CD14-positive monocyte (primary cell): ENCODE results near the gene OTULIN. TPM values are rescaled to one million over a fixed set of nuclear protein-coding genes. Genes with fewer than 3 reads are reported as not detected.

Experiments
- DNase-seq, 3 donors: peaks; one replicate each; pipeline ENCODE4 v3.0.0-alpha.2; 2011 to 2022
- H2AFZ ChIP-seq: 2 replicates; pipeline ENCODE4 v1.6.0; 2012; ENCODE audit warnings: mild to moderate bottlenecking, low read depth, low read length, inconsistent platforms; ENCODE audit not compliant: insufficient read depth, poor library complexity, severe bottlenecking
- H3K27ac ChIP-seq, 2 donors: 1 replicate in 1 of 2; 2 replicates in 1 of 2; pipeline ENCODE4 v1.5.1; 2012 to 2013; ENCODE audit warnings: low read length in 2 of 2, control low read depth in 1 of 2, inconsistent platforms in 1 of 2, low read depth in 1 of 2, mild to moderate bottlenecking in 1 of 2
- H3K27me3 ChIP-seq, 2 donors: one replicate each; pipeline versions ENCODE4 v1.6.0 to v1.6.1; 2011 to 2013; ENCODE audit warnings: low read length in 2 of 2; ENCODE audit not compliant: control insufficient read depth in 2 of 2, insufficient read depth in 2 of 2
- H3K36me3 ChIP-seq, 2 donors: replicated peaks in 1 of 2; 1 replicate in 1 of 2; 2 replicates in 1 of 2; pipeline versions ENCODE4 v1.5.1 to v1.6.1; 2012 to 2013; ENCODE audit warnings: low read length in 2 of 2, control low read depth in 1 of 2, inconsistent platforms in 1 of 2, mild to moderate bottlenecking in 1 of 2; ENCODE audit not compliant: insufficient read depth in 2 of 2, control insufficient read depth in 1 of 2
- H3K4me1 ChIP-seq, 2 donors: 1 replicate in 1 of 2; 2 replicates in 1 of 2; pipeline versions ENCODE4 v1.5.1 to v1.6.1; 2012 to 2013; ENCODE audit warnings: low read length in 2 of 2, control low read depth in 1 of 2, inconsistent platforms in 1 of 2, mild to moderate bottlenecking in 1 of 2, moderate library complexity in 1 of 2; ENCODE audit not compliant: insufficient read depth in 2 of 2, control insufficient read depth in 1 of 2
- H3K4me2 ChIP-seq: replicated peaks from 2 replicates; pipeline ENCODE3; 2012; ENCODE audit warnings: low read length, moderate library complexity, mild to moderate bottlenecking; ENCODE audit not compliant: poor library complexity, severe bottlenecking; ENCODE audit errors: extremely low read depth
- H3K4me3 ChIP-seq, 3 experiments: fragments of 200-600 bp in 1 of 3; sonication (generic) in 1 of 3; replicated peaks in 1 of 3; 1 replicate in 2 of 3; 2 replicates in 1 of 3; pipeline ENCODE4 v1.5.1; 2011 to 2013; ENCODE audit warnings: low read length in 3 of 3, mild to moderate bottlenecking in 3 of 3, control low read depth in 2 of 3, low read depth in 2 of 3, inconsistent platforms in 1 of 3, moderate library complexity in 1 of 3
- H3K79me2 ChIP-seq: 2 replicates; pipeline ENCODE4 v1.6.0; 2012; ENCODE audit warnings: mild to moderate bottlenecking, control low read depth, inconsistent platforms, low read length, moderate library complexity; ENCODE audit not compliant: insufficient read depth
- H3K9ac ChIP-seq: 2 replicates; pipeline ENCODE4 v1.6.0; 2017; ENCODE audit warnings: low read length, mild to moderate bottlenecking; ENCODE audit not compliant: insufficient read depth, poor library complexity, severe bottlenecking
- H3K9me3 ChIP-seq, 2 donors: replicated peaks in 1 of 2; 1 replicate in 1 of 2; 2 replicates in 1 of 2; pipeline versions ENCODE4 v1.5.1 to v1.6.1; 2012 to 2013; ENCODE audit warnings: low read length in 2 of 2, control low read depth in 1 of 2; ENCODE audit not compliant: control insufficient read depth in 1 of 2, insufficient read depth in 1 of 2
- H4K20me1 ChIP-seq: 2 replicates; pipeline ENCODE4 v1.6.0; 2012; ENCODE audit warnings: mild to moderate bottlenecking, low read length, control low read depth, moderate library complexity; ENCODE audit not compliant: insufficient read depth
- H3K27ac Mint-ChIP-seq, 7 donors: one replicate each; pipeline ENCODE4 v1.8.0; 2020; ENCODE audit warnings: mild to moderate bottlenecking in 7 of 7, mixed read lengths in 7 of 7, moderate library complexity in 6 of 7, inconsistent platforms in 2 of 7
- H3K27me3 Mint-ChIP-seq, 3 donors: one replicate each; pipeline ENCODE4 v1.8.0; 2021 to 2022; ENCODE audit warnings: low read depth in 3 of 3, mild to moderate bottlenecking in 3 of 3, mixed read lengths in 3 of 3, moderate library complexity in 3 of 3, inconsistent platforms in 1 of 3
- H3K36me3 Mint-ChIP-seq, 2 donors: one replicate each; pipeline ENCODE4 v1.8.0; 2020; ENCODE audit warnings: mixed read lengths in 2 of 2, inconsistent platforms in 1 of 2, mild to moderate bottlenecking in 1 of 2
- H3K4me1 Mint-ChIP-seq: one replicate; pipeline ENCODE4 v1.8.0; 2020; ENCODE audit warnings: mild to moderate bottlenecking, mixed read lengths
- H3K4me3 Mint-ChIP-seq, 2 donors: one replicate each; pipeline ENCODE4 v1.8.0; 2020; ENCODE audit warnings: mild to moderate bottlenecking in 2 of 2, mixed read lengths in 2 of 2, moderate library complexity in 1 of 2
- H3K9me3 Mint-ChIP-seq, 7 donors: one replicate each; pipeline ENCODE4 v1.8.0; 2020 to 2022; ENCODE audit warnings: mixed read lengths in 7 of 7, mild to moderate bottlenecking in 6 of 7, moderate library complexity in 6 of 7, inconsistent platforms in 2 of 7
- CTCF ChIP-seq: fragments of 200-600 bp; IDR thresholded peaks from one replicate; pipeline ENCODE4 v1.8.0; 2022; ENCODE audit warnings: antibody characterized with exemption, mild to moderate bottlenecking
- WGBS: methylation state at CpG from one replicate; pipeline ENCODE4 v1.1.5; 2013; ENCODE audit warnings: missing lambda C conversion rate; ENCODE audit not compliant: insufficient coverage; 5-methylcytosine and 5-hydroxymethylcytosine counted together
- intact Hi-C, 2 donors: fragments of 100-400 bp; cut with micrococcal nuclease; formaldehyde crosslinking; loops; one replicate each; pipeline versions ENCODE4 v1.15.0 to v1.15.1; 2023
- polyA plus RNA-seq, 3 donors: library from polyadenylated mRNA; depleted of rRNA in 1 of 3; unstranded in 2 of 3; stranded (reverse) in 1 of 3; fragments of 300-500 nt in 2 of 3; fragments of >200 nt in 1 of 3; fragmentation: Illumina TruSeq in 2 of 3; gene quantifications; 1 replicate in 2 of 3; 2 replicates in 1 of 3; pipeline ENCODE4 v1.2.3, GENCODE V29; 2012 to 2021

OTULIN gene
- polyA plus RNA-seq, 3 donors, result 13.7 to 14.2 (median 14.0) TPM

- peaks cover 89 to 98% of the 10 kb centered on the region in 2 donors for H3K36me3 ChIP-seq
- H3K4me3 Mint-ChIP-seq, result no peak overlapping the region
- intact Hi-C loops, result loop anchor here in 1 of 2 donors (5.0 kb wide), 1 partner anchor 325 kb away; no protein-coding TSS in a partner anchor
- H4K20me1 ChIP-seq, result peaks cover 65% of the 10 kb centered on the region
- H3K4me2 ChIP-seq, result no peak overlapping the region
- H3K4me1 ChIP-seq, result no peaks in the 10 kb centered on the region
- no peak overlapping the region for H2AFZ ChIP-seq
- H3K36me3 Mint-ChIP-seq, result peaks cover 90 to 92% of the 10 kb centered on the region in 2 donors
- 100% methylated on average over 1 of the region's 4 CpGs for WGBS
- no peak overlapping the region for H3K9ac ChIP-seq
- no peak for DNase-seq
- peaks cover 2 to 14% (median 10%) of the 10 kb centered on the region in 7 donors for H3K9me3 Mint-ChIP-seq
- no peak overlapping the region for H3K27ac ChIP-seq
- peaks cover 12% of the 10 kb centered on the region for H3K79me2 ChIP-seq
- no peak overlapping the region for H3K4me3 ChIP-seq
- H3K4me1 Mint-ChIP-seq, result no peaks in the 10 kb centered on the region
- peaks cover 6 to 12% of the 10 kb centered on the region in 2 donors for H3K9me3 ChIP-seq
- H3K27me3 ChIP-seq, result no peaks in the 10 kb centered on the region
- H3K27ac Mint-ChIP-seq, result no peak overlapping the region
- peaks cover 0 to 1% (median 1%) of the 10 kb centered on the region in 3 donors for H3K27me3 Mint-ChIP-seq
- no peak for TF ChIP-seq CTCF
Observed at GRCh38 chr5:14687023-14687665, 22.6 kb downstream of the OTULIN start.

DNA sequence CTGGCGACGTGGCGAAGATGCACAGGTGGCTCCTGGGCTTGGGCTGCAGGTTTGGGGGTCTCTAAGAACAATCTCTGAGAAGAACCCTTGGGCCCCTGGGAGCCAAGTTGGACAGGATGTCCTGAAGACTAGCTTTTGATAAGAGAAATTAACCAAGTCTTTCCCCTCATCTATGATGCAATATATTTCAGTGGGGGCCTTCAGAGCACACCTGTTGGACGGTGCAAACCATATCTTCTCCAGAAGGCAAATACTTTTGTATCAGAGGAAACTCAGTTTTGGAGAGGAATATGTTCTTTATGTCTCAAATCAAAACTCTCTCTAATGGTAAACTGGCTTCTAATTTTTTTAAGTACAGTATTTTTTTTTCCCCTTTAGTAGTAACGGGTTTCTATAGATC is 28.6 kb downstream of the OTULIN start:
- 100% methylated on average over 3 of the region's 5 CpGs for WGBS
- Histone ChIP-seq H3K9ac (no peak overlapping the region), H3K4me1 (no peaks in the 10 kb centered on the region), H4K20me1 (peaks cover 47% of the 10 kb centered on the region), H2AFZ (no peak overlapping the region), H3K27me3 (no peaks in the 10 kb centered on the region), H3K4me3 (no peak overlapping the region), H3K9me3 (peaks cover 6 to 12% of the 10 kb centered on the region in 2 donors), H3K36me3 (peaks cover 87 to 100% of the 10 kb centered on the region in 2 donors), H3K4me2 (no peak overlapping the region), H3K27ac (no peak overlapping the region), H3K79me2 (no peaks in the 10 kb centered on the region)
- Mint-ChIP-seq H3K36me3 (peaks cover 90 to 91% of the 10 kb centered on the region in 2 donors), H3K4me3 (no peak overlapping the region), H3K27ac (no peak overlapping the region), H3K27me3 (peaks cover 0 to 1% (median 0%) of the 10 kb centered on the region in 3 donors), H3K4me1 (no peaks in the 10 kb centered on the region), H3K9me3 (peaks cover 2 to 13% (median 10%) of the 10 kb centered on the region in 7 donors)
- no peak for DNase-seq
- no peak for TF ChIP-seq CTCF
- intact Hi-C loops, result no loop called here
